PC-9 (cell line): ENCODE results near the gene OR2V2.

Source experiments
- CTCF ChIP-seq: fragments of 200-600 bp; sonication (generic); conservative IDR thresholded peaks from 2 replicates; pipeline ENCODE4 v1.6.1; 2017; ENCODE audit warnings: mixed run types, antibody characterized with exemption, mild to moderate bottlenecking, moderate library complexity
- EZH2 ChIP-seq: fragments of 200-600 bp; sonication (generic); IDR thresholded peaks from 2 replicates; pipeline ENCODE4 v1.8.0; 2017; ENCODE audit warnings: antibody characterized with exemption, low read depth

GRCh38 chr5:181127456-181127855, 19.9 kb upstream of the OR2V2 start:
- no peak for TF ChIP-seq CTCF
- TF ChIP-seq EZH2, result no peak
